GM12875 (cell line): ENCODE results near the gene ZPBP.

Experiments
- H3K4me3 ChIP-seq: one replicate; pipeline ENCODE4 v1.5.1; 2011; ENCODE audit warnings: low read depth, low read length, control low read depth
- TF ChIP-seq, protein P1 (sequence below): IDR thresholded peaks from 2 replicates; pipeline ENCODE4 v1.5.1; 2011; ENCODE audit warnings: low read depth, mild to moderate bottlenecking, control low read depth, inconsistent platforms, low read length, moderate library complexity, borderline replicate concordance; ENCODE audit not compliant: insufficient read depth

ZPBP gene

DNA sequence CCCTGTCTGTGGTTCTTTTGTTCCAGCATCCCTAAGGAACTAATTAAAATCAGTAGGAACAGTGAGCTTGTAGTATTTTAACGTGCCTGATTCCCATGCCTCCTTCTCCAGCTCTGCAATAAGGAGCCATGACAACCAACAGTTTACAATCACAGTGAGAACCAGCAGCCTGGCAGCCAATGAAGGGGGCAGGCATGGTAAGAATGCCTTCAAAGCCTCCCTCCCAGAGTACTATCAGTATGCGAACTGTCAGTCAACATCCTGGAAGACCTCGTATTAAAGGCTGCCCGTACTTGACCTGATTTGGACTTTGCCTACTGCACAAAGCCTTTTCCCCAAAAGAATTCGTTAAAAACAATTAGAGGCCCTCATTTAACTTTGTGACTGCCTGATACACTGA, 7.7 kb downstream of the ZPBP start:
- TF ChIP-seq, protein P1, sequence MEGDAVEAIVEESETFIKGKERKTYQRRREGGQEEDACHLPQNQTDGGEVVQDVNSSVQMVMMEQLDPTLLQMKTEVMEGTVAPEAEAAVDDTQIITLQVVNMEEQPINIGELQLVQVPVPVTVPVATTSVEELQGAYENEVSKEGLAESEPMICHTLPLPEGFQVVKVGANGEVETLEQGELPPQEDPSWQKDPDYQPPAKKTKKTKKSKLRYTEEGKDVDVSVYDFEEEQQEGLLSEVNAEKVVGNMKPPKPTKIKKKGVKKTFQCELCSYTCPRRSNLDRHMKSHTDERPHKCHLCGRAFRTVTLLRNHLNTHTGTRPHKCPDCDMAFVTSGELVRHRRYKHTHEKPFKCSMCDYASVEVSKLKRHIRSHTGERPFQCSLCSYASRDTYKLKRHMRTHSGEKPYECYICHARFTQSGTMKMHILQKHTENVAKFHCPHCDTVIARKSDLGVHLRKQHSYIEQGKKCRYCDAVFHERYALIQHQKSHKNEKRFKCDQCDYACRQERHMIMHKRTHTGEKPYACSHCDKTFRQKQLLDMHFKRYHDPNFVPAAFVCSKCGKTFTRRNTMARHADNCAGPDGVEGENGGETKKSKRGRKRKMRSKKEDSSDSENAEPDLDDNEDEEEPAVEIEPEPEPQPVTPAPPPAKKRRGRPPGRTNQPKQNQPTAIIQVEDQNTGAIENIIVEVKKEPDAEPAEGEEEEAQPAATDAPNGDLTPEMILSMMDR = no peak
- H3K4me3 ChIP-seq = no peak overlapping the region

DNA sequence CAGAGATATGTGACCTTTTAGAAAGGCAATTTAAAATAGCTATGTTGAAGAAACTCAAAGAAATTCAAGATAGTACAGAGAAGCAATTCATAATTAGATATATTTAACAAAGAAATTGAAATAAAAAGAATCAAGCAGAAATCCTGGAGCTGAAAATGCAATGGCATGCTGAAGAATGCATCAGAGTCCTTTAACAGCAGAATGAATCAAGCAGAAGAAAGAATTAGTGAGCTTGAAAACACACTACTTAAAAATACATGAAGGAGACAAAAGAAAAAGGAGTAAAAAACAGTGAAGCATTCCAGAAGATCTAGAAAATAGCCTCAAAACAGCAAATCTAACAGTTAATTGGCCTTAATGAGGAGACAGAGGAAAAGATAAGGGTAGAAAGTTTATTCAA, 20.0 kb downstream of the ZPBP start:
- no peak overlapping the region for H3K4me3 ChIP-seq
- TF ChIP-seq, protein P1 = no peak

DNA sequence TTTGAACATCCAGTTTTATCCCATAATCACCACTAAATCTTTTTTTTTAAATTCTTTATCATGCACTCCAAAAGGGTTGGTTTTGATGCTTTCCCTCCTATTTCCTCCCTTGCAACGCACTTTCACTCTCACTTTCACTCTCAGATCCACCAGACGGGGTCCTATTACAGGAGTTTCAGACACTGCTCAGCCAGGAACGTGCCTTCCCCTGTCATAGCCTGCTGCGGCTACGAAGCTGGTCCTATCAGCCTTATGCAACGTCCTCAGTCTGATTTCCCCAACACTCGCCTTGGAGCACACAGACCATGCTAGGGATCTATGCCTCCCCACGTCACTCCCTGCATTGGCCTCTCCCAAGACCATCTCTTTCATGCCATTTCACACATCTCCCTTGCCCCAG, 23.4 kb downstream of the ZPBP start:
- H3K4me3 ChIP-seq = no peak overlapping the region
- TF ChIP-seq, protein P1 = no peak

DNA sequence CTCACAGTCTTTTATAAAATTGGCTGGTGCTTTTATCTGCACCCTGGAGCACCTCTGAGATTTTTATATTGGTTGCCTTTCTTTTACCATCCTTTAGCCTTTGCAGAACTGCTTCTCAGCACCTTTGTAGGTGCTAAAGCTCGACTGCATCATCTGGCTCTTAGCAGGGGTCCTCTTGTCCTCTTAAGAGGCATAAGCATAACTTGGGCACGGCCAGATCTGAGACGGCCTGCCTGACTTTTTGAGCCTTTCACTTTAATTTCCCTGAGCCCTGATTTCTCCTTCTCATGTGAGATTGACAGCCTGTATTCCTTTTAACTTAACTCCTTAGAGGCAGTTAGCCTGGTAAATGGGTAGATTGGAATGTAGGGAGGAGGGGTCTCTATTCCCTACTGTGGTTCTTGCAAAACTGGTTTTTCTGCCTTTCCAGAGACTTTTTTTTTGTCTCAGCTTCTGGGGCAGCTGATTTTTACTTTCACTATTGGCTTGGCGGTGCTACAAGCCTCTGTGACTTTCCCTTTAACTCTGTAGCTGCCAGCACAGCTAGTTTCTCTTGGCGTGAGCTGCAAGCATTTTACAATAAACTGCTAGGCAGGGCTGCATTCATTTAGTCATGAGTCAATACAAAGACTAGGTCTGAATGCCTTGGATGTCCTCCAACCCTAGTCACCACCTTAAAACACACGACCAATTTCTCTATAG, 24.0 kb downstream of the ZPBP start:
- TF ChIP-seq, protein P1 = no peak
- H3K4me3 ChIP-seq = peak overlapping the region; percentile 5

DNA sequence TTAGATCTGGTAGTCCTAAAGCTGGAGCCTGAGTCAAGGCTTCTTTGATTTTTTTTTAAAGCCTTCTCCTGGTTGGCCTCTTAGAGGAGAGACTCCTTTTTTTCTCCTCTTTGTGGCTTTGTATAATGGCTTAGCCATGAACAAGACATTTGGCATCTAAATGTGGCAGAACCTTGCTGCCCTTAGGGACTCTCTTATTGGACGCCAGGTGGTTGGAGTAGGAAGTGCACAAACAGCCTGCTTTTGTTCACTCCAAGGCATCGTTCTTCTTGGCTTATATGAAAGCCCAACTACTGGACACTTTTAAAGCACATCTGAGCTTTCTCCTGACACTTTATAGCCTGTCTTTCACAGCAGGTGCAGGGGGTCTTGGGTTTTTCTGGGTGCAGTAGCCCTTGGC, 25.0 kb downstream of the ZPBP start:
- no peak overlapping the region for H3K4me3 ChIP-seq

DNA sequence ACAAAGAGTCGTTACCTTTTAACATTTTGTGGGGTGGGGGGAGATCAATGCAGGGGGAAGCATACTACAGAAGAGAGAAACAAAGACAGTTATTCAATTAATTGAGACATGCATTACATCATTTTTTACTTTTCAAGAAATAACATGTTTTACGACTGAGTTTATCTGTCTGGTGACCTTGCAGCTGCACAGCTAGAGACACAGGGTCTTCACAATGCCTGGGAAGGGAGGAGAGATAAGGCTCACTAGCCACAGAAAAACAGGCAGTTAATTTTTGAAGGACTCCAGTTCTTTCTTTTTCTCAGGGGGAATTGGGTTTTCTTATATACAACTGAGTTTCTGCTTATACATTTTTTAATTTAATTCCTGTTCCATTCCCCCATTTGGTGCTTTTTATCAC, 30.1 kb downstream of the ZPBP start:
- H3K4me3 ChIP-seq = no peak overlapping the region
- TF ChIP-seq, protein P1 = no peak

More for the DNA sequence above, 25.0 kb downstream of the ZPBP start:
- TF ChIP-seq, protein P1 = 0 out of 2 replicates have a peak, but pooled peaks have one; percentile 12

DNA sequence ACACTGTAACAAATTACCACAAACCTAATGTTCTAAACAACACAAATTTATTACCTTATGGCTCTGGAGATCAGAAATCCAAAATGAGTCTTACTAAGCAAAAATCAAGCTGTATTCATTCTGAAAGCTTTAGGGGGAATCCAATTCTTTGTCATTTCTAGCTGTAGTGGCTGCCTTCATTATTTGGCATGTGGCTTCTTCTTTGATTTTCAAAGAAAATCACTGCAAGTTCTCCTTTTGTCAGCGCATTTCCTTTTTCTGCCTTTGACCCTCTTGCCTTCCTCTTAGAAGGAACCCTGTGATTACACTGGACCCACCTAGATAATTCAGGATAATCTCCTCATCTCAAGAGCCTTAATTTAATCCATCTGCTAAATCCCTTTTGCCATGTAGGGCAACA, 36.9 kb downstream of the ZPBP start:
- no peak overlapping the region for H3K4me3 ChIP-seq
- TF ChIP-seq, protein P1 = no peak
